ENCODE measurements around the gene UQCRQ.

- no peak for TF ChIP-seq POLR2A (IDR thresholded peaks at IDR 0.05)
- TF ChIP-seq, protein P1, sequence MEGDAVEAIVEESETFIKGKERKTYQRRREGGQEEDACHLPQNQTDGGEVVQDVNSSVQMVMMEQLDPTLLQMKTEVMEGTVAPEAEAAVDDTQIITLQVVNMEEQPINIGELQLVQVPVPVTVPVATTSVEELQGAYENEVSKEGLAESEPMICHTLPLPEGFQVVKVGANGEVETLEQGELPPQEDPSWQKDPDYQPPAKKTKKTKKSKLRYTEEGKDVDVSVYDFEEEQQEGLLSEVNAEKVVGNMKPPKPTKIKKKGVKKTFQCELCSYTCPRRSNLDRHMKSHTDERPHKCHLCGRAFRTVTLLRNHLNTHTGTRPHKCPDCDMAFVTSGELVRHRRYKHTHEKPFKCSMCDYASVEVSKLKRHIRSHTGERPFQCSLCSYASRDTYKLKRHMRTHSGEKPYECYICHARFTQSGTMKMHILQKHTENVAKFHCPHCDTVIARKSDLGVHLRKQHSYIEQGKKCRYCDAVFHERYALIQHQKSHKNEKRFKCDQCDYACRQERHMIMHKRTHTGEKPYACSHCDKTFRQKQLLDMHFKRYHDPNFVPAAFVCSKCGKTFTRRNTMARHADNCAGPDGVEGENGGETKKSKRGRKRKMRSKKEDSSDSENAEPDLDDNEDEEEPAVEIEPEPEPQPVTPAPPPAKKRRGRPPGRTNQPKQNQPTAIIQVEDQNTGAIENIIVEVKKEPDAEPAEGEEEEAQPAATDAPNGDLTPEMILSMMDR (IDR thresholded peaks at IDR 0.05) = no peak
Observed at GRCh38 chr5:132827943-132828673, 38.3 kb upstream of the UQCRQ start.
